RWPE1 (cell line): ENCODE data around the gene KCNH1.

Experiments used
- CTCF ChIA-PET: fragments of 350-600 bp; sonication (Branson Sonifier 250); formaldehyde crosslinking; extraction: SDS; loops from one replicate; lab custom pipeline; 2021; lab: Yijun Ruan, JAX
- POLR2A ChIA-PET: fragments of 400-600 bp; formaldehyde crosslinking; extraction: SDS; loops from one replicate; lab custom pipeline; 2020; ENCODE audit warnings: antibody characterized with exemption; ENCODE audit not compliant: low non-redundant PET; lab: Yijun Ruan, JAX
- DNase-seq: peaks from one replicate; pipeline ENCODE4 v3.0.0; 2012; ENCODE audit warnings: low spot score
- H3K27ac ChIP-seq: fragments of 450-650 bp; 2 replicates; pipeline ENCODE4 v1.5.1; 2017
- CTCF ChIP-seq: fragments of 450-650 bp; conservative IDR thresholded peaks from 2 replicates; pipeline ENCODE4 v1.5.1; 2017; ENCODE audit warnings: low read depth, mild to moderate bottlenecking

Gene KCNH1

GRCh38 chr1:210912752-210913151 is 221.2 kb downstream of the KCNH1 start:
- H3K27ac ChIP-seq, result no peak overlapping the region
- POLR2A ChIA-PET, result no interaction called here
- TF ChIP-seq CTCF, result no peak
- no peak for DNase-seq
- CTCF ChIA-PET, result interaction anchor here (0.6 to 0.7 kb wide), 3 partner anchors 14 to 1735 kb away, joined by 3 to 5 read pairs (median 3); no protein-coding TSS in a partner anchor

GRCh38 chr1:210910020-210910575 is 223.8 kb downstream of the KCNH1 start:
- no peak for DNase-seq
- ChIA-PET POLR2A (no interaction called here), CTCF (no interaction called here)
- no peak for TF ChIP-seq CTCF
- no peak overlapping the region for H3K27ac ChIP-seq

GRCh38 chr1:210908791-210909190 is 225.2 kb downstream of the KCNH1 start:
- POLR2A ChIA-PET, result no interaction called here
- no peak overlapping the region for H3K27ac ChIP-seq
- DNase-seq, result no peak
- CTCF ChIA-PET, result interaction anchor here (0.6 kb wide), 1 partner anchor 115 kb away, joined by 3 read pairs; no protein-coding TSS in a partner anchor
- no peak for TF ChIP-seq CTCF

- no peak overlapping the region for H3K27ac ChIP-seq
- ChIA-PET CTCF (no interaction called here), POLR2A (no interaction called here)
- no peak for DNase-seq
- no peak for TF ChIP-seq CTCF
These were observed 225.7 kb downstream of the KCNH1 start for GRCh38 chr1:210908257-210908656.

- POLR2A ChIA-PET, result no interaction called here
- TF ChIP-seq CTCF, result no peak
- CTCF ChIA-PET, result interaction anchor here (0.6 kb wide), 1 partner anchor 46 kb away, joined by 3 read pairs; no protein-coding TSS in a partner anchor
- no peak overlapping the region for H3K27ac ChIP-seq
- DNase-seq, result no peak
These were observed 226.6 kb downstream of the KCNH1 start for GRCh38 chr1:210907251-210907805.

GRCh38 chr1:210905944-210906453 is 227.9 kb downstream of the KCNH1 start:
- CTCF ChIA-PET, result no interaction called here
- POLR2A ChIA-PET, result no interaction called here

More at GRCh38 chr1:210905944-210906453, 227.9 kb downstream of the KCNH1 start:
- no peak overlapping the region for H3K27ac ChIP-seq
- DNase-seq, result no peak
- no peak for TF ChIP-seq CTCF
